Peyer's patch (tissue), 4 donors: Measurements from ENCODE around the gene CMTM7. TPM values are rescaled to one million over a fixed set of nuclear protein-coding genes. Genes with fewer than 3 reads are reported as not detected.
A peak's percentile ranks its signal among the peaks of the same experiment; 100 is the strongest.
"Not testable (repeated sequence)": the region's sequence is repeated elsewhere in the genome, so short reads cannot be mapped to it uniquely, and the experiment has no call there.

Source experiments
- DNase-seq, 3 donors: peaks; one replicate each; pipeline ENCODE4 v3.0.0-alpha.2; 2017 to 2019
- H3K27ac ChIP-seq, 4 donors: fragments of 200-600 bp; sonication (generic); one replicate each; pipeline ENCODE4 v1.5.1; 2016 to 2019
- H3K27me3 ChIP-seq, 2 donors: fragments of 200-600 bp; sonication (generic); one replicate each; pipeline ENCODE4 v1.5.1; 2019
- H3K36me3 ChIP-seq, 3 donors: fragments of 200-600 bp; sonication (generic); one replicate each; pipeline ENCODE4 v1.5.1; 2016 to 2019
- H3K4me1 ChIP-seq, 4 donors: fragments of 200-600 bp; sonication (generic); one replicate each; pipeline ENCODE4 v1.5.1; 2016 to 2019
- H3K4me3 ChIP-seq, 4 donors: fragments of 200-600 bp; sonication (generic); 1 replicate in 3 of 4; 2 replicates in 1 of 4; pipeline ENCODE4 v1.5.1; 2016 to 2019; ENCODE audit warnings: mild to moderate bottlenecking in 1 of 4
- H3K9me3 ChIP-seq, 4 donors: fragments of 200-600 bp; sonication (generic); one replicate each; pipeline ENCODE4 v1.5.1; 2016 to 2019; ENCODE audit warnings: mild to moderate bottlenecking in 1 of 4
- POLR2A ChIP-seq, 2 donors: fragments of 450-650 bp; IDR thresholded peaks; one replicate each; pipeline ENCODE4 v1.5.1; 2017; ENCODE audit warnings: antibody characterized with exemption in 2 of 2, mild to moderate bottlenecking in 2 of 2, moderate library complexity in 2 of 2
- total RNA-seq, 4 donors: library from RNA; depleted of rRNA; stranded (reverse); fragments of >200 nt; gene quantifications; one replicate each; pipeline ENCODE4 v1.1.0, GENCODE V29; 2016
- TF ChIP-seq, protein P1 (sequence below), 6 experiments: fragments of 450-650 bp in 4 of 6; fragments of 200-600 bp in 2 of 6; sonication (generic) in 1 of 6; IDR thresholded peaks; one replicate each; pipeline ENCODE4 v1.5.1; 2017 to 2019; ENCODE audit warnings: antibody characterized with exemption in 6 of 6, mild to moderate bottlenecking in 3 of 6, moderate library complexity in 1 of 6

Gene CMTM7
- total RNA-seq, 4 donors from 2014 or later = 5.7 to 41.3 (median 10.5) TPM

DNA sequence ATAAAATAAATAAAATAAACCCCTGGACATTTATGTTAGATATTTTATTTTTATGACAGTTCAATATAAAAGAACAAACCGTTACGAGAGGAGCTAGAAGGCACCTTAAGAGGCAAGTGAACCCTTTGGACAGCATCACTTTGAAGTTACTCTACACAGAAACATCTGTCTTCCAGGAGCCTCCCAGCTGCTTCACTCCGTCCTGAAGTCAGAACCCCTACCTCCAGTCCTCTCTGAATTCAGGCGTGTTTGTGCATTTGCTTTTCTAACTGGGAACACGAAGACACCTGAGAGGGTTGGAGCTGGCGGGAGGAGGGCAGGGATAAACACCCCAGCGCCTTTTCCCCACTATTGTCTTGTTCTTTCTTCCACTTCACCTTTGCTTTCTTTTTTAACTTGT, 46.2 kb downstream of the CMTM7 start:
- TF ChIP-seq, protein P1, sequence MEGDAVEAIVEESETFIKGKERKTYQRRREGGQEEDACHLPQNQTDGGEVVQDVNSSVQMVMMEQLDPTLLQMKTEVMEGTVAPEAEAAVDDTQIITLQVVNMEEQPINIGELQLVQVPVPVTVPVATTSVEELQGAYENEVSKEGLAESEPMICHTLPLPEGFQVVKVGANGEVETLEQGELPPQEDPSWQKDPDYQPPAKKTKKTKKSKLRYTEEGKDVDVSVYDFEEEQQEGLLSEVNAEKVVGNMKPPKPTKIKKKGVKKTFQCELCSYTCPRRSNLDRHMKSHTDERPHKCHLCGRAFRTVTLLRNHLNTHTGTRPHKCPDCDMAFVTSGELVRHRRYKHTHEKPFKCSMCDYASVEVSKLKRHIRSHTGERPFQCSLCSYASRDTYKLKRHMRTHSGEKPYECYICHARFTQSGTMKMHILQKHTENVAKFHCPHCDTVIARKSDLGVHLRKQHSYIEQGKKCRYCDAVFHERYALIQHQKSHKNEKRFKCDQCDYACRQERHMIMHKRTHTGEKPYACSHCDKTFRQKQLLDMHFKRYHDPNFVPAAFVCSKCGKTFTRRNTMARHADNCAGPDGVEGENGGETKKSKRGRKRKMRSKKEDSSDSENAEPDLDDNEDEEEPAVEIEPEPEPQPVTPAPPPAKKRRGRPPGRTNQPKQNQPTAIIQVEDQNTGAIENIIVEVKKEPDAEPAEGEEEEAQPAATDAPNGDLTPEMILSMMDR (IDR thresholded peaks at IDR 0.05) = no peak
- no peak for TF ChIP-seq POLR2A (IDR thresholded peaks at IDR 0.05)
- Histone ChIP-seq H3K4me1 (peaks cover 0 to 19% (median 6%) of the 10 kb centered on the region in 4 donors), H3K27ac (no peak overlapping the region), H3K27me3 (no peaks in the 10 kb centered on the region), H3K36me3 (no peaks in the 10 kb centered on the region), H3K9me3 (no peaks in the 10 kb centered on the region), H3K4me3 (no peak overlapping the region)
- DNase-seq = peak in 1 of 3 donors; percentile 34

DNA sequence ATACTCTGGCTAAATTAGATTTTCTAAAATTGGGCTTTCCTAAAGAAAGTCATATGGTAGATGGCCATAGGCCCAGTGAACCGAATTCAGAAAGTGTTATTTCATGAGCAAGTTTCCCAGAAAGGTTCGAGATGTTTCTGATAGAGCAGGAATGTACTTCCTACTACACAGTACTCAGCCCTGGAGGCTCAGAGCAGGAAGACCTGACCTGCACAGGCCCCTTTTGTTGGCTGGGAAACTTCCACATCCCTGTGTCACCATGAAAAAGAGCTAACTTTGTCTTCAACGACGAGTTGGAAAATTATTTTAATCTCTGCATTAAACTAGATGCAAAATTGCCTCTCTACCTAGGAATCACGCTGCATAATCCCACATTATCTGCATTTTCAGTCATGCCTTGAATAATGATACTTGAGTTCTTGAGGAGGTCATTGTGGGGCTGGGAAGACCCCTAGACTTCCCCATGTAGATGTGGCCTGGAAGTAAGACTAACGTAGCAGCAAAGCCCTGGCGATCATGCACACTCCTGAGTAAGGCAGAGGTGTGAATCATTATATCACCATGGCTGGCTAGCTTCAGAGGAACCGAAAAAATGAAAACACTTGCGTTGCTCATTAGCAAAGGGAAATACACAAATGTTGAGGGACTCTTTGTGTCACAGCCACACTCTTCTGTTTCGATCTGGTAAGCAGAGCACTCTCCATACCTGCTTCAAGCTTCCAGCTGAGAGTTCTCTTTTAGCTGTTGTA, 47.1 kb downstream of the CMTM7 start:
- Histone ChIP-seq H3K27me3 (no peaks in the 10 kb centered on the region), H3K36me3 (no peaks in the 10 kb centered on the region), H3K4me1 (peaks cover 0 to 12% (median 3%) of the 10 kb centered on the region in 4 donors), H3K4me3 (no peak overlapping the region), H3K27ac (peak overlapping the region in 3 of 4 donors; percentile 23 to 59 (median 30)), H3K9me3 (no peaks in the 10 kb centered on the region)
- TF ChIP-seq, protein P1 (IDR thresholded peaks at IDR 0.05) = no peak
- TF ChIP-seq POLR2A (IDR thresholded peaks at IDR 0.05) = no peak
- DNase-seq = peak in 2 of 3 donors; percentile 17 to 42

DNA sequence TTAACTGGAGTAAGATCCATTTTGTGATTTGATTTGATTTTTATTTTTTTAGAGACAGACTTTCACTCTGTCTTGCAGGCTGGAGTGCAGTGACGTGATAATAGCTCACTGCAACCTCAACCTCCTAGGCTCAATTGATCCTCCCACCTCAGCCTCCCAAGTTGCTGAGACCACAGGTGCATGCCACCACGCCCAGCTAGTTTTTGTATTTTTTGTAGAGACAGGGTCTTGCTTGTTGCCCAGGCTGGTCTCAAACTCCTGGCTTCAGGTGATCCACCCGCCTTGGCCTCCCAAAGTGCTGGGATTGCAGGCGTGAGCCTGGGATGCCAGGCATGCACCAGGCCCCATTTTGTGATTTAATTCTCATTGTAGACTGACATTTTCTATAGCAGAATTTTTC, 47.8 kb downstream of the CMTM7 start:
- not testable (repeated sequence) for H3K4me3 ChIP-seq, DNase-seq, H3K27me3 ChIP-seq, H3K9me3 ChIP-seq, H3K36me3 ChIP-seq
- Histone ChIP-seq H3K27ac (peak overlapping the region in 3 of 4 donors; percentile 23 to 59 (median 30)), H3K4me1 (peaks cover 0 to 11% (median 3%) of the 10 kb centered on the region in 4 donors)

DNA sequence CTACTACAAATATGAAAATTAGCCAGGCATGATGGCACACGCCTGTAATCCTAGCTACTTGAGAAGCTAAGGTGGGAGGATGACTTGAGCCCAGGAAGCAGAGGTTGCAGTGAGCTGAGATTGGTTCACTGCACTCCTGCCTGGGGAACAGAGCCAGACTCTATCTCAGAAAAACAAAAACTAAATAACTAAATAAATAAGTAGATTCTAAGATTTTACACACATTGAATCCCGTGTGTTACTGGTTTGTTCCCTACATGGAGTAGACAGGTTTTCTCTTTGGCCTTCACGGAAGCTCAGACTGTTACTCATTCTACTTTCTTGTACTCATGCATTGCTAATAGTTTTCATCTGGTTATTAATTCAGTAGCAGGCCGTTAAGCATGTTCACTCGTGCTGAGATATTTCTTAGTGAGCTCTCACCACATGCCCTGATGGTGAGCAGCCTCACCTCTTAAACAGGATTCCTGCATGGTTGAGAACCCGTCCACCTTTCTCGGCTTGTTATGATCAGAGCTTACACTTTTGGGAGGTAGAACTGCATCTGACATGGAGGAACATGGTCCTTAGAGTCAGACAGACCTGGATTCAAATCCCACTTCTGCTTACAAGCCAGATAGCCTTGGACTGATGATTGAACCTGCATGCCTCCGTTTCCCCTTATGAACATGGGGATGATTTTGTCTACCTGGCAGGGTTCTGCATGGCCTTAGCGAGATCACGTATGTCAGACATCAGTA, 49.1 kb downstream of the CMTM7 start:
- H3K4me3 ChIP-seq = no peak overlapping the region
- no peak for DNase-seq
- TF ChIP-seq POLR2A (IDR thresholded peaks at IDR 0.05) = no peak
- TF ChIP-seq, protein P1 (IDR thresholded peaks at IDR 0.05) = no peak
- peak overlapping the region in 2 of 4 donors; percentile 30 to 59 for H3K27ac ChIP-seq
- peaks cover 0 to 11% (median 3%) of the 10 kb centered on the region in 4 donors for H3K4me1 ChIP-seq
- H3K9me3 ChIP-seq = no peaks in the 10 kb centered on the region
- H3K36me3 ChIP-seq = no peaks in the 10 kb centered on the region
- no peaks in the 10 kb centered on the region for H3K27me3 ChIP-seq

DNA sequence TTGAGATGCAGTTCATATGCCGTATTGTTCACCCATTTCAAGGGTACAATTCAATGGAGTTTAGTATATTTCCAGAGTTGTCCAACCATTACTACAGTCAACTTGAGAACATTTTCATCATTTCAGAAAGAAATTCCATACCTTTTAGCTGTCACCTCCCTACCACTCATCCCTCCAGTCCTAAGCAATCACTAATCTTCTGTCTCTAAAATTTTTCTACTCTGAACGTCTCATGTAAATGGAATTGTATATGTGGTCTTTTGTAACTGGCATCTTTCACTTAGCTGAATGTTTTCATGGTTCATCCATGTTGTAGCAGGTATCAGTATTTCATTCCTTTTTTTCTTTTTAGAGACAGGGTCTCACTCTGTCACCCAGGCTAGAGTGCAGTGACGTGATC, 51.1 kb downstream of the CMTM7 start:
- Histone ChIP-seq H3K9me3 (no peaks in the 10 kb centered on the region), H3K4me3 (no peak overlapping the region), H3K36me3 (no peaks in the 10 kb centered on the region), H3K27me3 (no peaks in the 10 kb centered on the region), H3K4me1 (peaks cover 0 to 5% (median 0%) of the 10 kb centered on the region in 4 donors), H3K27ac (no peak overlapping the region)
- no peak for DNase-seq
- TF ChIP-seq POLR2A (IDR thresholded peaks at IDR 0.05) = no peak
- TF ChIP-seq, protein P1 (IDR thresholded peaks at IDR 0.05) = no peak

DNA sequence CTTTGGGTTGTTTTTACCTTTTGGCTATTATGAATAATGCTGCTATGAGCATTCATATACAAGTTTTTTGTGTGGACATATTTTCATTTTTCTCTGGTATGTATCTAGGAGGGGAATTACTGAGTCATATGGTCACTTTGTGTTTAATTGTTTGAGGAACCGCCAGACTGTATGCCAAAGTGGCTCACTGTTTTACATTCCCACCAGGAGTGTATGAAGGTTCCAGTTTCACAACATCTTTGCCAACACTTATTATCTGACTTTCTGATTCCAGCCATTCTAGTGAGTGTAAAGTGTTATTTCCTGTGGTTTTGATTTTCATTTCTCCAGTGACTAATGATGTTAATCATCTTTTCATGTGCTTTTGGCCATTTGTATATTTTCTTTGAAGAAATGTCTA, 51.8 kb downstream of the CMTM7 start:
- no peak for TF ChIP-seq POLR2A (IDR thresholded peaks at IDR 0.05)
- TF ChIP-seq, protein P1 (IDR thresholded peaks at IDR 0.05) = no peak
- peaks cover 0 to 5% (median 0%) of the 10 kb centered on the region in 4 donors for H3K4me1 ChIP-seq
- H3K27ac ChIP-seq = no peak overlapping the region
- H3K36me3 ChIP-seq = no peaks in the 10 kb centered on the region
- no peaks in the 10 kb centered on the region for H3K9me3 ChIP-seq
- H3K4me3 ChIP-seq = no peak overlapping the region
- no peak for DNase-seq
- H3K27me3 ChIP-seq = no peaks in the 10 kb centered on the region
